HG02610 (cell line): ENCODE data around the gene ZSWIM4.
"Not testable (repeated sequence)": the region's sequence is repeated elsewhere in the genome, so short reads cannot be mapped to it uniquely, and the experiment has no call there.

Experiments used
- ATAC-seq: cut with Tn5 transposase; IDR thresholded peaks from one replicate; pipeline ENCODE4 v1.9.1; 2021; ENCODE audit warnings: mild to moderate bottlenecking, moderate library complexity; ENCODE audit not compliant: unreplicated experiment

Gene ZSWIM4

DNA sequence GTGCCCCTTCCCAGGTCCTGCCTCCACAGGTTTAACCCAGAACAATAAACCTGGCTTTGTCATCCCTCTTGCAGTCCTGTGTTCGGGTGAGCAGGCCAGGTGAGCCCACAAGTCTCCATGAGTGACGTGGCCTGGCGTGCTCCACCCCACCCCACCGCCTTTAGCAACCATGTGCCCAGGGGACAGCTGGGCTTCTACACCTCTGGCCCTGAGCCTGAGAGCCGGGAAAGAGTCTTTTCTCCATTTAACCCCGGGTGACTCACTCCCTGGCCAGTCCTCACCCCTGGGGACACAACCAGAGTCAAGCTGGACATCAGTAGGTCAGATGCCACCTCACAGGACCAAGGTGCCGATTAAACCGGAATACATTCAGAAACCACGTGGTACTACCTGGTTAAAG is 16.8 kb upstream of the ZSWIM4 start:
- ATAC-seq, result no peak

DNA sequence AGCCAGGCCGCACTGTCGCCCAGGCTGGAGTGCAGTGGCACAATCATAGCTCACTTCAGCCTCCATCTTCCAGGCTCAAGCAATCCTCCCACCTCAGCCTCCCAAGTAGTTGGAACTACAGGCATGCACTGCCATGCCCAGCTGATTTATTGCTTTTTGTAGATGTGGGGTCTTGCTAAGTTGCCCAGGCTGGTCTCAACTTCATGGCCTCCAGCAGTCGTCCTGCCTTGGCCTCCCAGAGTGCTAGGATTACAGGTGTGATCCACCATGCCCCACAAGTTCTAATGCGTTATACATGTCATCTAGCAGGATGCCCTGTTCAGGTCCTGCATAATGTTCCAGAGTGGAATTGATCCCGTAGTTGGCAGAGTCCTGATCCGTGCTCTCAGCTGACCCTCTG is 16.4 kb upstream of the ZSWIM4 start:
- ATAC-seq, result no peak

DNA sequence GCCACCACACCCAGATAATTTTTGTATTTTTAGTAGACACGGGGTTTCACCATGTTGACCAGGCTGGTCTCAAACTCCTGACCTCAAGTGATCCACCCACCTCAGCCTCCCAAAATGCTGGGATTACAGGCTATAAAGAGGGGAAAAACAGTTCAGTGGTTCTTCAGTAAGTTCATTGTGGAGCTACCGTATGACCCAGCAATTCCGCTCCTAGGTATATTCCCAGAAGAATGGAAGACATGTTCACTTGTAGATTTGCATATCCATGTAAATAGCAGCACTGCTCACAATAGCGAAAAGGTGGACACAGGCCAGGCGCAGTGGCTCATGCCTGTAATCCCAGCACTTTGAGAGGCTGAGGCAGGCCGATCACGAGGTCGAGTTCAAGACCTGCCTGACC is 15.4 kb upstream of the ZSWIM4 start:
- ATAC-seq, result not testable (repeated sequence)

DNA sequence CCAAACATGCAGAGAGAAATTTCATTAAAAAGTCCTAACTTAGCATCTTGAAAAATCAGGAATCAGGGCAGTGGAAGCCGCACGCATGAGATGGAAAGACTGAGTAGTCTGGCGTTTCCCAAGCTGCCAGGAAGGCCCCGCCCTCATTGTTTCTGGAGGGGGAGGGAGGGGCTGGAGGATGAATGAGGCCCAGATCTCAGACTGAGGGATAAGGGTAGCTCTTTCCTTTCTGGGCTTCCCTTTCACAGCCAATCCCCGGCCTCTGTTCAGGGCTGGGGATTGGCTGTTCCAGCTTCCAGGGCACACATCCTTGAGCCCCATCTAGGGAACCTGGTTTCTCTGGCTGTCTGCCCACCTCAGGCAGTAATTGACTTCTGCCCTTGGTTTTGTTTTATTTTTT is 13.7 kb upstream of the ZSWIM4 start:
- no peak for ATAC-seq

DNA sequence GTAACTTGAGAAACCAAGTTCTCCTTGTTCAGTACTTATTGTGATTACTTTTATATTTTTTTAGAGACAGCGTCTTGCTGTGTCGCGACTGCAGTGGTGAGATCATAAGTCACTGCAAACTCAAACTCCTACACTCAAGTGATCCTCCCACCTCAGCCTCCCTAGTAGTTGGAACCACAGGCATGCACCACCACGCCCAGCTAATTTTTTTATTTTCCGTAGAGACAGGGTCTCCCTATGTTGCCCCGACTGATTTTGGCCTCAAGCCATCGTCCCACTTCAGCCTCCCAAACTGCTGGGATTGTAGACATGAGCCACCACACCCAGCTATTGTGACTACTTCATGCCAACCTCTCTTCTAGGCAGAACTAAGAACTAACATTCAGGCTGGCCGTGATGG is 12.7 kb upstream of the ZSWIM4 start:
- ATAC-seq, result no peak

DNA sequence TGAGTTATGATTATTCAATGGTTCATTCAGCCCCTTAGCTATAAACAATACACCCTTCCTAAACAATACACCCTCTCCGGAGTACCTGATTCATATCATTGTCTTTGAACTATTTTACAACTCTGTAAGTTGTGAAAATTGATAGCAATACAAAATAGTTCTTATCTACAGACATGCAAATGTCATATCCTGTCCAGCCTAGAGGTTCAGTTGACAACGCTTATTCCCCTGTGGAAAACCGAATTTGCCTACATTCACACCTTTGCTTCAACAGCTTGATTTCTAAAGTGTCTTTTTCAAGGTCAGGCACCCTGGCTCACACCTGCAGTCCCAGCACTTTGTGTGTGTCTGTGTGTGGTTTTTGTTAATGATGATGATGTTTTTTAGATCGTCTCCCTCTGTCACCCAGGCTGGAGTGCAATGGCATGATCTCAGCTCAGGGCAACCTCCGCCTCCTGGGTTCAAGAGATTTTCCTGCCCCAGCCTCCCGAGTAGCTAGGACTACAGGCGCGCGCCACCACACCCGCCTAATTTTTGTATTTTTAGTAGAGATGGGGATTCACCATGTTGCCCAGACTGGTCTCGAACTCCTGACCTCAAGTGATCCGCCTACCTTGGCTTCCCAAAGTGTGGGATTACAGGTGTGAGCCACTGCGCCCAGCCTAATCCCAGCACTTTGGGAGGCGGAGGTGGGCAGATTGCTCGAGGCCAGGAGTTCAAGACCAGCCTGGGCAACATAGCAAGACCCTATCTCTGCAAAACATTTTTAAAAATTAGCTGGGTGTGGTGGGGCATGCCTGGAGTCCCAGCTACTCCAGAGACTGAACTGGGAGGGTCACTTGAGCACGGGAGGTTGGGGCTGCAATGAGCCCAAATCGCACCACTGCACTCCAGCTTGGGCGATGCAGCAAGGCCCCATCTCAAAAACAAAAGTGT is 11.4 kb upstream of the ZSWIM4 start:
- ATAC-seq, result no peak

DNA sequence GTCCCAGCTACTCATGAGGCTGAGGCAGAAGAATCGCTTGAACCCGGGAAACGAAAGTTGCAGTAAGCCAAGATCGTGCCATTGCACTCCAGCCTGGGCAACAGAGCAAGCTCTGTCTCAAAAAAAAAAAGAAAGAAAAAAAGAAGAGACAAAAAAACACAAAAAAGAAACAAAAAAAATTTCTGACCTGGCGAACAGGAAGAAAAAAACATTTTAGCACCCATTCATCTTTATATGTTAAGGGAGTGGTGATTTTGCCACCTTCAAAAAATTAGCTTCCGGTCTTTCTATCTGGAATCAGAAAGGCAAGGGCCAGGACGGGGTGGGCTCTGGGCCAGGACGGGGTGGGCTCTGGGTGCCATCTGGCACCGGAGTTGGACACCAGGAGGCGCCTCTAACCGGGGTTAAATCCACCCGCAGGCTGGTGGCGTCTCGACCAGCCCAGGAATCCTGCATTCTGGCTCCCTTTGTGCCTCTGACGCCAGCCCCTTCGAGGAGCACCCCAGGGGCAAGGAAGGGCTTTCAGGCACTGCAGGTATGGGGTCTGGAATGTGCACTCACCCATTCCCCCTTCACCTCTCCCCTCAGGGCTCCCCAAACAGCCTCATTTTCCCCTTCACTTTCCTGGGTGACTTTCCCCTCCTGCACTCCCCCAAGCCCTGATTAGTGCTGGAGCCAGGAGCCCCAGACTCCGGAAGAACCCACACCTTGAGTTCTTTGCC is 10.4 kb upstream of the ZSWIM4 start:
- ATAC-seq, result no peak

DNA sequence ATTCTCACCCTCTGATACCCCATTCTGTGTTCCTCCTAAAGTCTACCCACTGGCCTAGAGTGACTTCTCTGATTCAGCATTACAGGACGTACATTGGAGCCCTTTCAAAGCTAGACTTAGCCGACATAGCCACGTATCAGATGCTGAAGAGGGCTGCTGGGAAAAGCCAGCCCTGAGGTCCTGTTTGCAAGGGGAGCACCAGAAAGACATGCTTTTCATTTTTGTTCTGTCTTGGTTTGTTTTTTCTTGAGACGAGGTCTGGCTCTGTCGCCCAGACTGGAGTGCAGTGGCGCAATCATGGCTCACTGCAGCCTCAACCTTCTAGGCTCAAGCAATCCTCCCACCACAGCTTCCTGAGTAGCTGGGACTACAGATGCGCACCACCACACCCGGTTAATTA is 6.3 kb upstream of the ZSWIM4 start:
- no peak for ATAC-seq

DNA sequence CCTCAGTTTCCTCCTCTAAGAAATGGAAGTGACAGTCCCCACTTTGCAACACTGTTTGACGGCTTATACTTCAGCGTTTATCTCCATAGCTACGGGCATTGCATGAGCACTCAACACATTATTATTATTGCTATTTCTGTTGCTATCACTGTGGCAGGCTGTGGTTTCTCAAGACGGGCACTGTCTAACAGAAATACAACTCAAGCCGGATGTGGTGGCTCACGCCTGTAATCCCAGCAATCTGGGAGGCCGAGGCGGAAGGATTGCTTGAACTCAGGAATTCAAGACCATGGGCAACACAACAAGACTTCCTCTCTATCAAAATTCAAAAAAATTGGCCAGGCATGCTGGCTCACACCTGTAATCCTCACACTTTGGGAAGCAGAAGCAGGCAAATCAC is 4.9 kb upstream of the ZSWIM4 start:
- no peak for ATAC-seq

DNA sequence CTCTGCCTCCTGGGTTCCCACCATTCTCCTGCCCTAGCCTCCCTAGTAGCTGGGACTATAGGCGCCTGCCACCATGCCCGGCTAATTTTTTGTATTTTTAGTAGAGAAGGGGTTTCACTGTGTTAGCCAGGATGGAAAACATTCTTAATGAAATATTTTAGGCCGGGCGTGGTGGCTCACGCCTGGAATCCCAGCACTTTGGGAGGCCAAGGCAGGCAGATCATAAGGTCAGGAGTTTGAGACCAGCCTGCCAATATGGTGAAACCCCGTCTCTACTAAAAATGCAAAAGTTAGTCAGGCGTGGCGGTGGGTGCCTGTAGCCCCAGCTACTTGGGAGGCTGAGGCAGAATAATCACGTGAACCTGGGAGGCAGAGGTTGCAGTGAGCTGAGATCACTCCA is 1.9 kb upstream of the ZSWIM4 start:
- ATAC-seq, result not testable (repeated sequence)

DNA sequence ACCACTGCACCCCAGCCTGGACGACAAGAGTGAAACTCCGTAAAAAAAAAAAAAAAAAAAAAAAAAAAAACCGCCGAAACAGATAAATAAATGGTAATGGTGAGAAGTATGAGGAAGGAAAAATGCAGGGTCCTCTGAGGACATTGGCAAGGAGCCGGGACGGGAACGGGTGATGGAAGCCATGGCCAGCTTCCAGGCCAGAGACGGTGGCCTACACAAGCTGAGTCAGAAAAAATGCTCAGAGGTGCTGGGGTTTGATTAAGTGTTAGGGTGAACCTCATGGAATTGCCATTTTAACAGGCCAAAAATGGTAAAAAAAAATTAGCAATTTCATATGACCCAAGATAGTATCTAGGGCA is 866 bp upstream of the ZSWIM4 start:
- no peak for ATAC-seq

DNA sequence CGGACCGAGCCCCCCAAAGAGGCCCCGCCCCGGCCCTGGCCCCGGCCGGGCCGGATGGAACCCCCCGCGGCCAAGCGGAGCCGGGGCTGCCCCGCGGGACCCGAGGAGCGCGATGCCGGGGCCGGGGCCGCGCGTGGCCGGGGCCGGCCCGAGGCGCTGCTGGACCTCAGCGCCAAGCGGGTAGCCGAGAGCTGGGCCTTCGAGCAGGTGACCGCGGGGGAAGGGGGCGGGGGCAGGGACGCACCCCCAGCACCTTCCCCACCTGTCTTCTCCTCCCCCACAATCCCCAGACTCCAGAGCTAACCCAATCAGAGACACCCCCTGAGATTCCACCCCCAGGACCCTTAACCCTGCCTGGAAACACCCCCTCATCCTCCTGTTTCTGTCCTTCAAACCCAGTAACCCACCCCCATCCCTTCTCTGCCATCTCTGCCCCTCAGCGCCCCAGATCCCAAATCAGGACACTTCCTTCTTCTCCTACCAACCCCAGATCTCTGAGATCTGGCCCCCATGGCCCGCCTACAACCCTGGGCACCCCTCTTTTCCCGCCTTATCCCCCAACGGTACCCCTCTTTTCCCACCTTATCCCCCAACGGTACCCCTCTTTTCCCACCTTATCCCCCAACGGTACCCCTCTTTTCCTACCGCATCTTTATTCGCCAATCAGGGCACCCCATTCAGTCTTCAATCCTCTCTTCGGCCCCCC is 505 bp downstream of the ZSWIM4 start:
- ATAC-seq, result peak; percentile 27

DNA sequence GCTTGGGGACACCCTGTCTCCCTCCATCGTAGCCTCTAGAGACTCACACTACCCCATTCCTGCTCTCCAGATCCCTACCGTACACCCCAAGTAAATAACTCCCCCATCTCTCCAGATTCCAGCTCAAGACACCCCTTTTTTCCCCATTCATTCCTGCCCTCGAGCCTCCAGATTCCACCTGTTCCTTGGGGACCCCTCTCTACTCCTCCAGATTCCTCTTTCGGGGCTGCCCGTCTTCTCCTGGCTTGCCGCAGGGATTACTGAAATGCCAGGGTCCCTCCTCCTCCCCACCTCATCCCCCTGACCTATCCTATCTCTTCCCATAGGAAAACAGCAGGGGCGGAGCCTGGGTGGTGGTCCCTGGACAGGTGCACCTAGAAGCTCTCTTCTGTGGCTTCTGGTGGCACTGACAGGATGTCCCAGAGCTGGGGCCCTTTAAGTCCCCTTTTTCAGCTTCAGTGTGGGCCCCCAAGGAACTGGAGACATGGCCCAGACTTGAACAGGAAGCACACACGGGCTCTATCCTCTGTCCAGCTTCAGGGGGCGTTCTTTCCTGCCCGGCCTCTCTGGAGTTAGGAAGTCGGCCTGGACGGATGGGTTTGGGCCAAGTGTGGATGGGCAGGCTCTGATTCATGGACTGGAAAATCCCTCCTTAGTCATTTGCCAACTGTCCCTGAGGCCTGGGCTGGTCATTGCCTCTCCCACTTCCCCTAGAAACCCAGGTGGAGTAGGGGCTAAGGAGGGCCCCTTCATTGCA is 1.2 kb downstream of the ZSWIM4 start:
- ATAC-seq, result no peak

DNA sequence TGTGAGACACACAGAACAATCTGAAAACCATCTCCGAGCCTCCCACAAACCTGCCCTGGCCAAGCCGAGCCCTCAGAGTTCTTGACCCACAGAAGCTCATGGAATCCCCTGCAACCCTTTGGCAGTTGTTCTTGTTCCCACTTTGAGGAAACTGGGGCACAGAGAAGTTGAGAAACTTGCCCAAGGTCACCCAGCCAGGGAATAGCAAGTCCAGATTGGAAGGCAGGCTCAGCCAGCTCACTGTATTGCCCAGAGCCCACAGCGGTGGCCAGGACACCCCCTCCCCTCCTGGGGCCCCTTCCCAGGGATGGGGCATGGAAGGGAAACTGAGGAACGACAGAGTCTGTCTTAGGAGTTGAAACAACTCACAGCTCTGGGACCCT is 1.8 kb downstream of the ZSWIM4 start:
- no peak for ATAC-seq

DNA sequence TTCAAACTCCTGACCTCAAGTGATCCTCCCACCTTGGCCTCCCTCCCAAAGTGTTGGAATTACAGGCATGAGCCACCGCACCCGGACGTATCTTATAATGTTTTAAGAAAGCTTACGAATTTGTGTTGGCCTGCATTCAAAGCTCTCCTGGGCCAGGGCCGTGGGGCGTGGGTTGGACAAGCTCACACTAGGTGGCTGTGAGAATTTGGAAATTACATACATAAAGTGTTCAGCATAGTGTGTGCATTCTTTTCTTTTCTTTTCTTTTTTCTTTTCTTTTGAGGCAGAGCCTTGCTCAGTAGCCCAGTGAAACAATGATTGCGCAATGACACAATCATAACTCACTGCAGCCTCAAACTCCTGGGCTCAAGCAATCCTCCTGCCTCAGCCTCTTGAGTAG is 2.6 kb downstream of the ZSWIM4 start:
- ATAC-seq, result no peak

DNA sequence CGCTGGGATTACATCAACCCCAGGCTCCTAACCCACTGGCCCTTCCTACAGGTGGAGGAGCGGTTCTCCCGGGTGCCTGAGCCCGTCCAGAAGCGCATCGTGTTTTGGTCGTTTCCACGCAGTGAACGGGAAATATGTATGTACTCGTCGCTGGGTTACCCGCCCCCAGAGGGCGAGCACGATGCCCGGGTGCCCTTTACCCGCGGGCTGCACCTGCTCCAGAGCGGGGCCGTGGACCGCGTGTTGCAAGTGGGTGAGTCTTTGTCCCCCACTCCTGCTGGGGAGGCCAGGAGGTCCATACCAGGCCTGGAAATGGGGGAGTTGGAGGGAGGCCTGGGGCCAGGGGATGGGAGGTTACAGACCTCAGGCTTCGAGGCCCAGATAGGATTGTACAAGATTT is 4.4 kb downstream of the ZSWIM4 start:
- no peak for ATAC-seq

DNA sequence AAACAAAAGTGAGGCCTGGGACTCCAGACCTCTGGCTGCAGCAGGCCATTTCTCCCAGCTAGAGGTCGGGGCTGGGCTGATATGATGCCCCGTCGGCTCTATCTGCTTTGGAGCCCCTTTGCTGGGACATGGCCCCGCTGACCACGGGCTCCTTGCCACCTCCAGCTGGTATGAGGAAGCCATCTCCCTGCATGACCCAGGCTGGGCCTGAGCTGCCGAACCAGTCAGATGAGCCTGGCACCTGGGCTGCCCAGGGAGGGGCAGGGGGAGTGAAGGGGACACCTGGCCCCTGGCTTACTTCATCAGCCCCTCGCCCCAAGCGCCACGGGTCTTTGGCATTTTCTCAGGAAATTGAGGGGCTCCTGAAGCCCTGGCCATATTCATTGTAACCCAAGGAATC is 7.8 kb downstream of the ZSWIM4 start:
- no peak for ATAC-seq

DNA sequence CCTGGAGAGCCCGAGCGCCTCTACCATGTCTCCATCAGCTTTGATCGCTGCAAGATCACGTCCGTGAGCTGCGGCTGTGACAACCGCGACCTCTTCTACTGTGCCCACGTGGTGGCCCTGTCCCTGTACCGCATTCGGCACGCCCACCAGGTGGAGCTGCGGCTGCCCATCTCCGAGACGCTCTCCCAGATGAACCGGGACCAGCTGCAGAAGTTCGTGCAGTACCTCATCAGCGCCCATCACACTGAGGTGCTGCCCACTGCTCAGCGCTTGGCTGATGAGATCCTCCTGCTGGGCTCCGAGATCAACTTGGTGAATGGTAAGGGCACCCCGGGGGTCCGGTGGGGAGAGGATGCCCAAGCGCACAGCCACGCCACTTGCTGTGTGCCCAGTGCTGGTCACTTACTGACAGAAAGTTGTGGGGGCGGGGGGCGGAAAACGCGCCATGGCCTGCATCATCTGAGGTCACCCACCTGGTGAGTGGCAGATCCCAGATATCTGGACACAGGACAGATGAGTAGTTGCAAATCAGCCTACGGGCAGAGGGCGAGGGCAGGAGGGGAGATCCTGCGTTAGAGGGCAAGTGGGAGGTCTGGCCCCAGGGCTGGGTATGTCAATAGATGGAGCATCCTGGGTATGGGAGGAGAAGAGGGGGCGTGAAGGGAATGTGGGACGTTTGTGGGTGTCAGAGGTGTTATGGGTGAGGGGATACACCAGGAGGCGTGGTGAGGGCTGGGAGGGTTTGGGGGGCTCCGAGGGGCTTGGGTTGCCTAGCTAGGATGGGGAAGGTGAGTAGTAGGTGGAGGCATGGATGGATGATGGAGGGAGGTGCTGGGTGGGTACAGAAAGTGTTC is 9.8 kb downstream of the ZSWIM4 start:
- no peak for ATAC-seq

DNA sequence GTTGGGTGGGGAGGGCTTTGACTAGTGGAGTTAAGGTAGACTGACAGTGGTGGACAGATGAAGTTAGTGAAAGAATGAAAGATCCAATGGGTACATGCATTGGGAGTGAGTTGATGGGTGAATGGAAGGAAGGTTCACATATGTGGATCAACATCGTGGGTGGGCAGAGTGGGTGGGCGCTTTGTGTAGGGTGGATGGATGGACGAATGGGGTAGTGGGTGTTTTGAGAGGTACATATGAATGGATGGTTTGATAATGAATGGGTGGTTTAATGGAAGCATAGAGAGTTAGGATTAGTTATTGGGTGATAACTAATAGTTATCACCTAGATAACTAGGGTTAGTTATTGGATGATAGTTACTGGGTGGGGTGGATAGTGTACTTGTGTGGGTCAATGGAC is 11.5 kb downstream of the ZSWIM4 start:
- no peak for ATAC-seq

DNA sequence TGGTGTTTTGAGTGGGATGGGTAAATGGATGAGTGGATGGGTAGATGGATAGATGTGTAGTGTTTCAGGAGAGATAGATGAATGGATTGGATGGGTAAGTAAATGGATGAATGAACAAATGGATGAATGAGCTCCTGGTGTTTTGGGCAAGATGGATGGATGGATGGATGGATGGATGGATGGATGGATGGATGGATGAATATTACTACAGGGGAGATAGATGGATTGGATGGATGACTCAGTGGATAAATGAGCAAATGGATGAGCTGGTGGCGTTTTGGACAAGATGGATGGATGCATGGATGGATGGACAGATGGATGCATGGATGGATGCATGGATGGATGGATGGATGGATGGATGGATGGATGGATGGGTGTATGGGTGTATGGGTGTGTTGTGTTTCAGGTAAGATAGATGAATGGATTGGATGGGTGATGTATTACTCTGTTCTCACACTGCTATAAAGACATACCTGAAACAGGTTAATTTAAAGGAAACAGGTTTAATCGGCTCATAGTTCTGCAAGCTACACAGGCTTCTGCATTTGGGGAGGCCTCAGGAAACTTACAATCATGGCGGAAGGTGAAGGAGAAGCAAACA is 12.3 kb downstream of the ZSWIM4 start:
- no peak for ATAC-seq
